Measurements from ENCODE around the gene CORO6.

The CORO6 gene

GRCh38 chr17:29577001-29577370 lies 45.7 kb downstream of the CORO6 start:
- Histone ChIP-seq H3K4me2 (ENCODE audit: low read depth, low read length, poor library complexity, severe bottlenecking) (no peak overlapping the region), H3K36me3 (ENCODE audit: insufficient read depth, low read length) (peaks cover 61% of the 10 kb centered on the region; the same call in 1 of the 2 replicates), H3F3A (ENCODE audit: low read depth) (no peaks in the 10 kb centered on the region), H3K27me3 (ENCODE audit: insufficient read depth, low read length, poor library complexity, severe bottlenecking) (no peaks in the 10 kb centered on the region), H2AFZ (ENCODE audit: low read length) (no peak overlapping the region), H3K9ac (ENCODE audit: low read depth, low read length, poor library complexity, severe bottlenecking) (no peak overlapping the region), H3K79me2 (ENCODE audit: insufficient read depth, low read length) (no peaks in the 10 kb centered on the region), H3K4me3 (ENCODE audit: low read length, poor library complexity, severe bottlenecking) (no peak overlapping the region), H4K20me1 (ENCODE audit: insufficient read depth, low read length, poor library complexity, severe bottlenecking) (peaks cover 6% of the 10 kb centered on the region), H3K9me3 (ENCODE audit: insufficient read depth, low read depth, low read length) (no peaks in the 10 kb centered on the region), H3K4me1 (ENCODE audit: insufficient read depth, low read length, poor library complexity, severe bottlenecking) (no peaks in the 10 kb centered on the region), H3K9me2 (replicated peaks; ENCODE audit: low read depth, low read length) (no peaks in the 10 kb centered on the region)
- no peak for TF ChIP-seq EZH2phosphoT487 (IDR thresholded peaks at IDR 0.05; ENCODE audit: borderline replicate concordance)
- TF ChIP-seq CTCF (conservative IDR thresholded peaks at IDR 0.05; ENCODE audit: low read length), result no peak

GRCh38 chr17:29576214-29577000 lies 46.3 kb downstream of the CORO6 start:
- Histone ChIP-seq H3K9me3 (ENCODE audit: insufficient read depth, low read depth, low read length) (no peaks in the 10 kb centered on the region), H3F3A (ENCODE audit: low read depth) (no peaks in the 10 kb centered on the region), H3K36me3 (ENCODE audit: insufficient read depth, low read length) (peaks cover 57% of the 10 kb centered on the region; the same call in 1 of the 2 replicates), H3K9ac (ENCODE audit: low read depth, low read length, poor library complexity, severe bottlenecking) (no peak overlapping the region), H3K4me2 (ENCODE audit: low read depth, low read length, poor library complexity, severe bottlenecking) (no peak overlapping the region), H3K9me2 (replicated peaks; ENCODE audit: low read depth, low read length) (no peaks in the 10 kb centered on the region), H3K4me3 (ENCODE audit: low read length, poor library complexity, severe bottlenecking) (no peak overlapping the region), H3K79me2 (ENCODE audit: insufficient read depth, low read length) (no peaks in the 10 kb centered on the region), H3K4me1 (ENCODE audit: insufficient read depth, low read length, poor library complexity, severe bottlenecking) (no peaks in the 10 kb centered on the region), H2AFZ (ENCODE audit: low read length) (no peak overlapping the region), H3K27me3 (ENCODE audit: insufficient read depth, low read length, poor library complexity, severe bottlenecking) (no peaks in the 10 kb centered on the region), H4K20me1 (ENCODE audit: insufficient read depth, low read length, poor library complexity, severe bottlenecking) (peaks cover 6% of the 10 kb centered on the region)
- TF ChIP-seq CTCF (conservative IDR thresholded peaks at IDR 0.05; ENCODE audit: low read length) (no peak), EZH2phosphoT487 (IDR thresholded peaks at IDR 0.05; ENCODE audit: borderline replicate concordance) (no peak)

- H3K79me2 ChIP-seq (ENCODE audit: insufficient read depth, low read length), result no peaks in the 10 kb centered on the region
- no peaks in the 10 kb centered on the region for H3F3A ChIP-seq (ENCODE audit: low read depth)
- no peak overlapping the region for H3K9ac ChIP-seq (ENCODE audit: low read depth, low read length, poor library complexity, severe bottlenecking)
- peaks cover 6% of the 10 kb centered on the region for H4K20me1 ChIP-seq (ENCODE audit: insufficient read depth, low read length, poor library complexity, severe bottlenecking)
- no peak overlapping the region for H3K4me3 ChIP-seq (ENCODE audit: low read length, poor library complexity, severe bottlenecking)
- H3K36me3 ChIP-seq (ENCODE audit: insufficient read depth, low read length), result peaks cover 52% of the 10 kb centered on the region; the same call in 1 of the 2 replicates
- no peaks in the 10 kb centered on the region for H3K9me2 ChIP-seq (replicated peaks; ENCODE audit: low read depth, low read length)
- H3K4me1 ChIP-seq (ENCODE audit: insufficient read depth, low read length, poor library complexity, severe bottlenecking), result no peaks in the 10 kb centered on the region
- TF ChIP-seq CTCF (conservative IDR thresholded peaks at IDR 0.05; ENCODE audit: low read length), result no peak
- TF ChIP-seq EZH2phosphoT487 (IDR thresholded peaks at IDR 0.05; ENCODE audit: borderline replicate concordance), result no peak
- no peak overlapping the region for H3K4me2 ChIP-seq (ENCODE audit: low read depth, low read length, poor library complexity, severe bottlenecking)
- no peaks in the 10 kb centered on the region for H3K27me3 ChIP-seq (ENCODE audit: insufficient read depth, low read length, poor library complexity, severe bottlenecking)
- H2AFZ ChIP-seq (ENCODE audit: low read length), result no peak overlapping the region
- no peaks in the 10 kb centered on the region for H3K9me3 ChIP-seq (ENCODE audit: insufficient read depth, low read depth, low read length)
Observed at GRCh38 chr17:29575511-29576213, 47.0 kb downstream of the CORO6 start.

Measured in Loucy (cell line).